Stimulated activated CD4-positive, alpha-beta T cell treated with anti-CD3 and anti-CD28 coated beads, Interleukin-2, amount 100 ng/mL, for 4 hours (primary cell): ENCODE measurements around the gene UTY.
A peak's percentile ranks its signal among the peaks of the same experiment; 100 is the strongest.

Source experiments
- DNase-seq: peaks from one replicate; pipeline ENCODE4 v3.0.0-alpha.2; 2020; ENCODE audit warnings: low read depth

The UTY gene

DNA sequence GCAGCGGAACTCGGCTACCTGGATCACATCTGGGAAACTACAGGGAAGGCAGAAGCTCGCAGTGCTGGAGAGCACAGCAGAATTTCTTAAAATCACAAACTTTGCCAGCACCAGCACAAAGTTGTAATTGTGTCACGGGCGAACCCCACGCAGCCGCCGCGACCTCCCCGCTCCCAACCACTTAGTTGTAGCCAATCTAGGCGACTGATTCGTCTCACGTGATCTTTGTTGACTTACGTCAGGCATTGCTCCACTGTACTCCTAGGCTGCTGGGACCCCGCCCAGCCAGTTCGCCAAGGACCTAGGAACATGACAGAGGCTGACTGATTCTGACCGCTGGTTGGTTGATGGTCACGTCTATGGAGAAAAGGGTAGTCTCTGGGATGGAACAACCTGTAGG lies at the start of gene UTY:
UTY (minus strand) TSS at position 206 of the 400 bp plus-strand sequence. CDS start 368 bp downstream, outside the sequence.
- peak; percentile 58 for DNase-seq

DNA sequence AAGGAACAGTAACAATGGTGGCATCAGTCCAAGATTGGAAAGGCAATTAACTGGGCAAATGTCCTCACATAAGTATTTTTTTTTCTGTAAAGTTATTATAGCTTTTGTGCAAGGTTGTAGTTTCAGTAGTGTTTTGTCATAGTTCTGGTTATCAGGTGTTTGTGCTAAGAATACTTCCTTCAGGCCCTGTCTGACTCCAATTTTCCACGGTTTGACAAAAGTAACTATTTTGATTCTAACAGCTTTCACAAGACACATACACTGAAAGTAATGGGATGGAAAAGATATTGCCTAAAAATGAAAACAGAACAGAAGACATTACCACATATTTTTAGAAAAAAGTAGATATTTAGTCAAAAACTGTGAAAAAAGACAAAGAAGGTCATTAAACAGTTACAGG lies 40.6 kb upstream of the UTY start:
- DNase-seq, result no peak

DNA sequence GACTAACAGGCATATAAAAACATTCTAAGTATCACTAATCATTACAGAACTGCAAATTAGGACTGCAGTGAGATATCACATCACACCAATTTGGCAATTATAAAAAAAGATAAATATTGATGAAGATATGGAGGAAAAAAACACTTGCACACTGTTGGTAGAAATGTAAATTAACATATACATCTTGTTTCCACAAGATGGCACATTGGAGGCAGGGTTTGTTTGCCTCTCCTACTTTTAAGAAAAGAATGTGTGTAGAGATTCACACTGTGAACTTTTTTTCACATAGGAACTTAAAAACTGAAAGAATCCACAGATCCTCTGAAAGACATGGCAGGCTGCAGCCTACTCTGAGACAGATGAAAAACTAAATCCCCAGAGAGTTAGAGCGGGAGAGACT lies 21.4 kb upstream of the UTY start:
- DNase-seq, result no peak

- DNase-seq, result no peak
These were observed 13.9 kb upstream of the UTY start for GRCh38 chrY:13493737-13494136.

DNA sequence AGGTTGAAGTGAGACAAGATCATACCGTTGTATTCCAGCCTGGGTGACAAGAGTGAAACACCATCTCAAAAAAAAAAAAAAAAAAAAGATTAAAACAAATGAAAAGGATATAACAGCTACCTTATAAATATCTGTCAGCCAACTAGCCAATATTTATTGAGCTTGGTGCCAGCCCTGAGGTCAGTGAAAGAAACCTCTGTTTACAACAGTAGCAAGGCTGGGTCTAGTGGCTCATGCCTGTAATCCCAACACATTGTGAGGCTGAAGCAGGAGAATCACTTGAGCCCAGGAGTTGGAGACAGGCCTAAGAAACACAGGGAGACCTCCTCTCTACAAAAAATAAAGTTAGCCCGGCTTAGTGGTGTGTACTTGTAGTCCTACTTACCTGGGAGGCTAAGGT lies 12.6 kb upstream of the UTY start:
- no peak for DNase-seq

DNA sequence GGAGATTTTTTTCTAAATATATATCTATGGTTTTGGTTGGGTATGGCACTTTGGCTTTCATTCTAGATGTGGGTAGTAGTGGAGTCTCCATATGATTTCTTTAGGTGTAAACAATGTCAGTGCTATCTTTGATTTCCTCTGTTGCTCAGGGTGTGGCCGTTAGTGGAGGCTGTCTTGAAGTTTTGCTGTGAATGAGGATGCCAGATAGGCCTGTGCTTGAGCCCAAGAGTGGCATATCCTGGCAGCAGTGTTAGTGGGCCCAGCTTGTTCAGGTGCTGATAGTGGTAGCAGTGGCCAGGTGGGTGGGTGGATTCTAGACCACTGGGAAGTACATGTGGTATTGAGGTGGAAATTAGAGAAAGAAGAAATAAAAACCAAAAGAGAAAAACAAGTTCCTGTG lies 8.9 kb upstream of the UTY start:
- no peak for DNase-seq

DNA sequence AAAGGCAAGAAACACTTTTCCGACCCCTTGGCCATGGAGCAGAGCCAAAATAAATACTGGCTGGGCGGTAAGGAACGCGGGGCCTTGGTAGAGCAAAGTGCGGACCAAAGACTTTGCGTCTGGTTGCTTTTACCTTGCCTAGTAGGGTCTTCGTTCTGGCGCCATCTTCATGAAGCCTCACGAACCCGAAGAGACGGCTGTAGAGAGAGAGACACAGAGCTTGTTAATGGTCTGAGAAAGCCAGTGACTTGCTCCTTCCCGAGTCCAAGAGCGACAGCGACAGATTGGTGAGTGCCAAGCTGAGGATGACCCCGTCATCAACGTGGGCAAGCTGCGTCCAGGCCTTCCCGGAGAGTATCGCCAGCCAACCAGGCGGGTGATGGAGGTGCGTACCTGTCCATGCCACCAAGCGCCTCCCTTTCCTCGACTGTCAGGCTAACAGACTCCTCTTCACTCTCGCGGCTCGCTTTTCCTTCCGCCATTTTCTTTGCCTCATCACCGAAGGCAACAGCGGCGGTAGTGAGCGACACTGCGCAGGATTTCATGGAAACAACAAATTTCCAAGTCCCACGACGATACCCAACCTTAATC lies 617 bp downstream of the UTY start:
- DNase-seq, result peak; percentile 33

- DNase-seq, result peak; percentile 29
These were observed 1.6 kb downstream of the UTY start for GRCh38 chrY:13478126-13478785.

GRCh38 chrY:13474997-13475396 lies 4.8 kb downstream of the UTY start:
- DNase-seq, result no peak

- DNase-seq, result no peak
These were observed 28.3 kb downstream of the UTY start for GRCh38 chrY:13451572-13451971.

DNA sequence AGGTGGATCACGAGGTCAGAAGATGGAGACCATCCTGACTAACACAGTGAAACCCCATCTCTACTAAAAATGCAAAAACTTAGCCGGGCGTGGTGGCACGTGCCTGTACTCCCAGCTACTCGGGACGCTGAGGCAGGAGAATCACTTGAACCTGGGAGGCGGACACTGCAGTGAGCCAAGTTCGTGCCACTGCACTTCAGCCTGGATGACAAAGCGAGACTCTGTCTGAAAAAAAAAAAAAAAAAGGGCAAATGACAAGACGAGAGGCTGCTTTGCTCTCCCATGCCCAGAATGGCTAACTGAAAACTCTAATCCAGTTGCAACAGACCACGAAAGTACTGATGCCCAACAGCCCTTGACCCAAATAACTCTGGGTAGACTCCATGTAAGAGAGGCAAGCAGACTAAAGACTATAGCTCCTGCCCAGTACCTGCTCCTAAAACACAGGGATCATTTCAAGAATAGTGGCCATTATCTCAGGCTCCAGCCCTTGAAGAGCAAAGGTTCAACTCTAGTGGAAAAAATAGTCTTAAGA lies 29.2 kb downstream of the UTY start:
- no peak for DNase-seq

GRCh38 chrY:13445566-13445965 lies 34.3 kb downstream of the UTY start:
- DNase-seq, result no peak

- DNase-seq, result no peak
These were observed 36.7 kb downstream of the UTY start for GRCh38 chrY:13443146-13443545.

- DNase-seq, result no peak
These were observed 39.0 kb downstream of the UTY start for GRCh38 chrY:13440811-13441210.

DNA sequence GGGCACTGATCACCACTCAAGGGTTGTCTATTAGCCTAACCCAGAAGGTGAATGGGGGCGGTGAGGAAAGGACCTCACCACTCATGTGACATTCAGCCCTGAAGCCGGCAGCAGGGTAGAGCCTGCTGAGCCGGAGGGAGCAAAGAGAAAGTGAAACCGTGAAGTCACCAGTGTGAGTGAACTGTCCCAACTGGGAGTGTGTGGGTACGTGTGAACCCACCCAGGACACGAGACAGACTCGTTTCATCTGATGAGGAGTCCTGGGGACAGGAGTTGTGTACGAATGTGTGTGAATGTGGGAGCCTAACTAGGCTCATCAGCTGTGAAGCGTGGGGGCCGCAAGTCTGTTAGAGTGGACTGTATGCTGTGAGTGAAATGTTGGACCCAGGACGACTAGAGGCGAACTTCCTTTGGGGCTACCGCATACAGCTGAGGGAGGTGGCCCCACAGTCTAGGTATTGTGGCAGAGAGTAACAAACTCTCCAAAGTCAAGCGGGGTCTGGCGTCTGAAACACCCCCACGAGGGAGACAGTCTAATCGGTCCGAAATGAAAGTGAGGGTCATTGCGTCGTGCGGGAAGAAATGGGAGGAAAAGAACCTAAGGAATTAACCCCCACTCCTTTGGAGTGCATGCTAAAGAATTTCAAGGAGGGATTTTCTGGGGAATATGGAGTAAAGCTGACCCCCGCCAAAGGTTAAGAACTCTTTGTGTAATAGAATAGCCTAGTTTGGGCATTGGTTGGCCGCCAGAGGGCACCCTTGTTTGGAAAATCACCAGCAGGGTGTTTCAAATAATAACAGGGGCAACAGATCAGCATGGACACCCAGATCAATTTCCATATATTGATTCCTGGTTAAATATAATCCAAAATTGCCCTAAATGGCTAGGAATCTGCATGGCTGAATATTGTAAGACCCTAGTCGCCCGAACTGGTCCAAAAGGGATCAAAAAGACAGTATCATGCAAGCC lies 43.6 kb downstream of the UTY start:
- peak; percentile 25 for DNase-seq

DNA sequence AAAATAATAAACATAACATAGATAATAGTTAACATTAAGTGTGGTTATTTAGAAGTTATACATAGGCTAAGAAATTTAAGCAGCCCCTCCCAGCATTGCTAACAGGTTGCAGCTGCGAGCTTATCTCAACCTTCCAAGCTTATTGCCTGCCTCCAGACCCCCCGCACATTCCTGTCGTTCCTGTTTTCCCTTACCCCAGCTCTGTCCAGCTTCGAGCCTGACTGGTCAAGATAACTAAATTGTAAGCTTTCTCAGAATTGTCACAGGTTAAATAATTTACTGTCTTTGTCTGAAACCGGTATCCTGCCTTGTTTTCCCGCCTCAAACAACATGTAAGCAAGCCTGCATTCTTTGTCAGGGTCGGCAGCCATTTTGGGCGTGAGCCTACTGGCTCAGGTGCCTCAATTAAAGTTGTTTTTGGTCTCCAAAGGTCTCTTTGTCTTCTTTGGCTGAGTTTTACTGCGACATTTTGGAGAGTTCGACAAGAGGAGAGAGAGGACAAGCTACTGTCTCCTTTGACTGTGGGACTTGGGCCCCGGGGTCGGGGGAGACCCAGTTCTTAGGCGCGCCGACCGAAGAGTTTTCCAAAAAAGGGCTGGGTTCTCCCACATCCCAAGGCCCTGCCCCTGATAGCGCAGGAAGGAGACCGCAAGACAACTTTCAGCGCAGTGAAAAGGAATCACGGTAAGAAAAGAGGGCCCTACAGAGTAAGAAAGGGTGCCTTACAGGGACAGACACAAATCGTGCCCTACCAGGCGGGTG lies 44.4 kb downstream of the UTY start:
- DNase-seq, result no peak

DNA sequence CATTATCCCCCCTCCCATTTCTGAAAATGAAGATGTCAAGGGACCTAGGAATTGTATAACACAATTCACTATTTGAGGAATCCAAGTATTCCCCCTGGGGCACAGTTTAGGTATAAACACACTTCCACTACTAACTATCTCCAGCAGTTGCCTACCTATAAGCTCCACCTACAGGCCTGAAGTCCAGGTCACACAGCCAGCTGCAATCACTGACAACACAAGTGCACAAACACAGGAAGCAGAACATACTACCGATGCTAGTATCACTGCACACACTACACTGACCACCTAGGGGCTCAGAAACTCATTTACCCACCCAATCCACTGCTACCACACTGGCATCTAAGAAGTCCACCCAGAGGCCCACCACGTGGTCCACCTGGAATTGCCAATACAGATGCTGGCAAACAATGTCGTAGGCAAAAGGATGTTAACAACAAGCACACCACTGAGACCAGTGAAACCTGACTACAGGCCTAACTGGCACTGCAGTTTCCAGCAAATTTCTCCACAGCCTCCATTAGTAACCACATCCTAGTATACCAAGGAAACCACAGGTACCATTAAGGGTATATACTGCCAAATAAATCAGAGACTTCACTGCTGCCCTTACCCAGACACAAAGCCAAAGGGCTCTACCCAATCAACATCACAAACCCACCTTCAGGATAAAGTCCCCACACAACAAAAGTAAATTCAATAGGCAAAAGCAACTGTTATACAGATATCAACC lies 47.4 kb downstream of the UTY start:
- no peak for DNase-seq

GRCh38 chrY:13429551-13429950 lies 50.3 kb downstream of the UTY start:
- no peak for DNase-seq

- no peak for DNase-seq
These were observed 56.5 kb downstream of the UTY start for GRCh38 chrY:13423281-13423732.

- no peak for DNase-seq
These were observed 62.8 kb downstream of the UTY start for GRCh38 chrY:13416869-13417661.
